A673 (cell line): ENCODE measurements around the gene TNFRSF4. TPM values are rescaled to one million over a fixed set of nuclear protein-coding genes. Genes with fewer than 3 reads are reported as not detected.

ENCODE experiments used
- BruUV-seq: library from RNA; stranded (reverse); fragments of 400-500 nt; replicated peaks from 2 replicates; lab custom pipeline; 2021; lab: Mats Ljungman, UMichigan
- CTCF ChIA-PET: fragments of 300-600 bp; sonication (Branson Sonifier 250); formaldehyde crosslinking; loops from one replicate; lab custom pipeline; 2022; ENCODE audit warnings: antibody characterized with exemption; lab: Charles Lee
- POLR2A ChIA-PET: fragments of 300-600 bp; sonication (Branson Sonifier 250); formaldehyde crosslinking; loops from one replicate; lab custom pipeline; 2022; ENCODE audit warnings: antibody characterized with exemption; ENCODE audit not compliant: low non-redundant PET; lab: Charles Lee
- DNase-seq: peaks from one replicate; pipeline ENCODE4 v3.0.0-alpha.2; 2015; ENCODE audit warnings: low spot score
- H3K27ac ChIP-seq: fragments of 200-600 bp; sonication (generic); 2 replicates; pipeline ENCODE4 v1.5.1; 2016; ENCODE audit warnings: mixed run types, low read depth, mild to moderate bottlenecking, mixed read lengths, antibody characterized with exemption, low read length; ENCODE audit not compliant: poor library complexity, severe bottlenecking
- H3K27me3 ChIP-seq: fragments of 200-600 bp; sonication (generic); replicated peaks from 2 replicates; pipeline ENCODE4 v1.6.1; 2017; ENCODE audit warnings: mixed run types, low read depth, mild to moderate bottlenecking, mixed read lengths, antibody characterized with exemption, low read length; ENCODE audit not compliant: insufficient read depth, poor library complexity
- H3K36me3 ChIP-seq: fragments of 200-600 bp; sonication (generic); 2 replicates; pipeline ENCODE4 v1.6.1; 2016; ENCODE audit warnings: mixed run types, mild to moderate bottlenecking, mixed read lengths, antibody characterized with exemption, low read length; ENCODE audit not compliant: insufficient read depth, poor library complexity, severe bottlenecking
- H3K4me1 ChIP-seq: fragments of 200-600 bp; sonication (generic); 2 replicates; pipeline ENCODE4 v1.6.1; 2017; ENCODE audit warnings: mixed run types, mild to moderate bottlenecking, mixed read lengths, antibody characterized with exemption, low read length; ENCODE audit not compliant: insufficient read depth, poor library complexity, severe bottlenecking
- H3K4me3 ChIP-seq: fragments of 200-600 bp; sonication (generic); 2 replicates; pipeline ENCODE4 v1.5.1; 2016; ENCODE audit warnings: low read depth, mixed run types, mild to moderate bottlenecking, mixed read lengths, low read length; ENCODE audit not compliant: poor library complexity, severe bottlenecking
- H3K9me3 ChIP-seq: fragments of 200-600 bp; sonication (generic); 2 replicates; pipeline ENCODE4 v1.6.1; 2016; ENCODE audit warnings: mixed run types, low read depth, mild to moderate bottlenecking, mixed read lengths, antibody characterized with exemption, low read length; ENCODE audit not compliant: poor library complexity, severe bottlenecking
- EZH2 ChIP-seq: fragments of 200-600 bp; sonication (generic); IDR thresholded peaks from 2 replicates; pipeline ENCODE4 v1.6.1; 2017; ENCODE audit warnings: borderline replicate concordance, low read depth, mild to moderate bottlenecking, mixed read lengths, antibody characterized with exemption, low read length; ENCODE audit not compliant: poor library complexity, severe bottlenecking
- intact Hi-C: fragments of 100-400 bp; cut with micrococcal nuclease; formaldehyde crosslinking; loops from one replicate; pipeline ENCODE4 v1.10.0; 2022; ENCODE audit not compliant: unreplicated experiment
- total RNA-seq: library from RNA; stranded (reverse); gene quantifications from 2 replicates; pipeline ENCODE4 v1.2.3, GENCODE V29; 2021
- TF ChIP-seq, protein P1 (sequence below): fragments of 300-800, 200-600 bp; sonication (generic); conservative IDR thresholded peaks from 2 replicates; pipeline ENCODE4 v1.5.1; 2017; ENCODE audit warnings: low read depth, mild to moderate bottlenecking, antibody characterized with exemption, low read length, moderate library complexity, mixed read lengths

TNFRSF4 gene
- total RNA-seq, 1 experiment from 2014 or later = 0.80 TPM

- TF ChIP-seq EZH2 = no peak
- TF ChIP-seq, protein P1, sequence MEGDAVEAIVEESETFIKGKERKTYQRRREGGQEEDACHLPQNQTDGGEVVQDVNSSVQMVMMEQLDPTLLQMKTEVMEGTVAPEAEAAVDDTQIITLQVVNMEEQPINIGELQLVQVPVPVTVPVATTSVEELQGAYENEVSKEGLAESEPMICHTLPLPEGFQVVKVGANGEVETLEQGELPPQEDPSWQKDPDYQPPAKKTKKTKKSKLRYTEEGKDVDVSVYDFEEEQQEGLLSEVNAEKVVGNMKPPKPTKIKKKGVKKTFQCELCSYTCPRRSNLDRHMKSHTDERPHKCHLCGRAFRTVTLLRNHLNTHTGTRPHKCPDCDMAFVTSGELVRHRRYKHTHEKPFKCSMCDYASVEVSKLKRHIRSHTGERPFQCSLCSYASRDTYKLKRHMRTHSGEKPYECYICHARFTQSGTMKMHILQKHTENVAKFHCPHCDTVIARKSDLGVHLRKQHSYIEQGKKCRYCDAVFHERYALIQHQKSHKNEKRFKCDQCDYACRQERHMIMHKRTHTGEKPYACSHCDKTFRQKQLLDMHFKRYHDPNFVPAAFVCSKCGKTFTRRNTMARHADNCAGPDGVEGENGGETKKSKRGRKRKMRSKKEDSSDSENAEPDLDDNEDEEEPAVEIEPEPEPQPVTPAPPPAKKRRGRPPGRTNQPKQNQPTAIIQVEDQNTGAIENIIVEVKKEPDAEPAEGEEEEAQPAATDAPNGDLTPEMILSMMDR = no peak
- Histone ChIP-seq H3K27me3 (no peaks in the 10 kb centered on the region), H3K36me3 (peaks cover 32% of the 10 kb centered on the region), H3K9me3 (no peaks in the 10 kb centered on the region), H3K4me3 (no peak overlapping the region), H3K4me1 (peaks cover 6% of the 10 kb centered on the region), H3K27ac (no peak overlapping the region)
- intact Hi-C loops = no loop called here
- POLR2A ChIA-PET = no interaction called here
- no TSS peak for BruUV-seq
- CTCF ChIA-PET = no interaction called here
- no peak for DNase-seq
These were observed 8.7 kb upstream of the TNFRSF4 start for GRCh38 chr1:1222575-1223225.

GRCh38 chr1:1221887-1222574 lies 8.1 kb upstream of the TNFRSF4 start:
- POLR2A ChIA-PET = no interaction called here
- intact Hi-C loops = no loop called here
- Histone ChIP-seq H3K27me3 (no peaks in the 10 kb centered on the region), H3K4me3 (no peak overlapping the region), H3K27ac (no peak overlapping the region), H3K4me1 (peaks cover 10% of the 10 kb centered on the region), H3K9me3 (no peaks in the 10 kb centered on the region), H3K36me3 (peaks cover 31% of the 10 kb centered on the region)
- CTCF ChIA-PET = no interaction called here
- DNase-seq = no peak
- TF ChIP-seq EZH2 = no peak
- no TSS peak for BruUV-seq

- CTCF ChIA-PET = no interaction called here
- Histone ChIP-seq H3K27me3 (no peaks in the 10 kb centered on the region), H3K4me3 (no peak overlapping the region), H3K9me3 (no peaks in the 10 kb centered on the region), H3K27ac (no peak overlapping the region), H3K36me3 (peaks cover 33% of the 10 kb centered on the region), H3K4me1 (peaks cover 11% of the 10 kb centered on the region)
- TF ChIP-seq EZH2 = no peak
- TF ChIP-seq, protein P1 = no peak
- DNase-seq = no peak
- no TSS peak for BruUV-seq
- POLR2A ChIA-PET = no interaction called here
- intact Hi-C loops = no loop called here
These were observed 6.2 kb upstream of the TNFRSF4 start for GRCh38 chr1:1220197-1220596.
